HG02759 (cell line): ENCODE data around the gene THAP2.
A peak's percentile ranks its signal among the peaks of the same experiment; 100 is the strongest.

ENCODE experiments used
- ATAC-seq: cut with Tn5 transposase; IDR thresholded peaks from one replicate; pipeline ENCODE4 v1.9.1; 2021; ENCODE audit warnings: mild to moderate bottlenecking, moderate library complexity; ENCODE audit not compliant: unreplicated experiment

THAP2 gene

DNA sequence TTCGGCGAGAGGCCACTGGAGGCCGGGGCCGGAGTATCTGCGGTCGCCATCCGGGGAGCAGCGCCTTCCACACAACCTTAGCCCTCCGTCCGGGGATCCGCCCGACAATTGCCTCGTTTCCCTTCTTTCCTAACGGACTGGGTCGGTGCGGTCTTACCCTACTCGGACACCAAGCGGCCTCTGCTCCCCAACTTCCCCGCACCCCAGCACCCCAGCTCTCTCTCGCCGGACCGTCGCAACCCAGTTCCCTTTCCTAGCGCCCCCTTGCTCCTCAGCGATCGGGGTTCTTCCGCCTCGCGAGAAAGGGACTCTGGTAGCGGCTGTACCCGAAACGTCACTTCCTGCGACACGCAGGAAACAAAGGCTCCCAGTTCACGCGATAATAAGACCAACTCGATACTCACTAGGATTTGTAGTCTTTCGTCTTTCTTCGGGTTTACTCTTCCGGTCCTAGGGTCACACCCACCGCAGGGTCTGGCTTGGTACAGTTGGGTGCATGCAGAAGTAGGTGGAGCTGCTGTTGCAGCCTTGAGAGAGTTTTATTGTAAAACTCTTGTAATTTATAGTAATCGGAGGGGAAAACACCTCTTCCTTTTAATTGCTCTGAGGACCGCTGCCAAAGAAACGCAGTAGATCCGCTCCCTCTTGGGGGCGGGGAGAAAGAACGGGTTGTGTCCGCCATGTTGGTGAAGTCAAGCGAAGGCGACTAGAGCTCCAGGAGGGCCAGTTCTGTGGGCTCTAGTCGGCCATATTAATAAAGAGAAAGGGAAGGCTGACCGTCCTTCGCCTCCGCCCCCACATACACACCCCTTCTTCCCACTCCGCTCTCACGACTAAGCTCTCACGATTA lies at the start of gene THAP2, which contains the start of gene ZFC3H1:
Gene THAP2, plus strand, starts transcription at position 741 of the 850 bp plus-strand sequence. CDS start 209 bp downstream, outside the sequence.
Gene ZFC3H1, minus strand, starts transcription at position 288 of the 850 bp plus-strand sequence. Its CDS starts 238 bp downstream, at position 50.
- peak; percentile 91 for ATAC-seq

GRCh38 chr12:71621938-71622337 lies 42.2 kb upstream of the THAP2 start:
- no peak for ATAC-seq

GRCh38 chr12:71625476-71625875 lies 38.6 kb upstream of the THAP2 start:
- no peak for ATAC-seq

DNA sequence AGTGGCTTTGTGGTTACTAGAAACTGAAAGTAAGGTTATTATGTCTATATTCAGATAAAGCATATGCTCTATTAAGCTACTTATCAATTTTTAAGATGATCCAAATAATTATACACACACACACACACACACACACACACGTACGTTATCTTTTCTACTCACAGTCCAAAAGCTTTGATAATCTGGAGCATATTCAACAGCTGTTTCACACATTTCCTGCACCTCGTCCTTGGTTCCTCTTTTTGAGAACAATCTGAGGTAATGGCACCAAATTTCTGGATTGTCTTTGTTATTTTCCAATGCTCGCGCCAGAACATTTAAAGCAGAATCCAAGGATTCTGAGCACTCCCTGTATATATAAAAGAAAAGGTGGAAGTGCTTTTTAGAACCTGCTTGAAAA lies 38.0 kb upstream of the THAP2 start:
- peak; percentile 77 for ATAC-seq

DNA sequence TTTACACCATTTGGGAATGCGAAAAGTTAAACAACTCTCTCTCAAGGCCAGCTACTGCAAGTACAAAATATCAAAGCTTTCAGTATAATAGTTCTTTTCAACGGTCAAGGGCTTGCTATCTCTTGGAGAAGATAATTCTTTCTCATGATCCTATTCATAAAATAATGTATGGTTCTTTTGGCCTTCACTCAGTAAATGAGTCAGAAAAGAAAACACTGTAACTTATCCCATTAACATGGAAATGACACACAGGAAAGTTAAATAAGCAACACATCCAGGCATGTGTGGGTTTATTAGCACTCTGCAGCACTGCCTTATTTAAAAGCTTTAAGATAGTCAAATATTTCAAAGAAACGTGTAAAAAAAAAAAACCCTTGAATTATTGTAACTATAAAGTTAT lies 37.3 kb upstream of the THAP2 start:
- ATAC-seq = no peak

DNA sequence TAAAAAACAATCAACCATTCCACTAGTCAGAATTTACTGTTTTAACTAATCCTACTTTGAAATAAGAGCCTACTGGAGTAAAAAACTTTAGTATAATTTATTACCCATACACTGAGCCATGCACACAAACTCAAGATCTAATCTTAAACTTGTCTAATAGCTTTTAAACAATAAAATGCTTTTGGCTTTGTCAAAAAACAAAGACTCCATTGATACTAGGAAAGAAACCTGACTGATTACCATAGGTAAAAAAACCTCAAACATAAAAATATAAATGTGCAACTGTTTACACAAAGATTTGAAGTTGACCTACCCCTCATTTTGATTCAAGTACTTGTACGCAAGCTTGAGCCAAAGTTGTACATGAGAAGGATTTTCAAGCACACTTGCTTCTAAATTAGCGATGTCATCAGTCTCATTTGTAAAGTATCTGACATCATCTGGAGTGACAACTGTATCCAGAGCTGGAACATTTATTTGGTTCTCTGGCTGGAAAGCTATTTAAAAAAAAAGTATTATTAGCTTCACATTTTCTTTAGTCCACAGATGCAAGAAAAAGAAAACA lies 36.6 kb upstream of the THAP2 start:
- no peak for ATAC-seq

GRCh38 chr12:71636704-71637115 lies 27.4 kb upstream of the THAP2 start:
- ATAC-seq = peak; percentile 59

GRCh38 chr12:71638499-71638898 lies 25.6 kb upstream of the THAP2 start:
- no peak for ATAC-seq

- ATAC-seq = peak; percentile 56
Observed at GRCh38 chr12:71639341-71639760, 24.8 kb upstream of the THAP2 start.

GRCh38 chr12:71640316-71640715 lies 23.8 kb upstream of the THAP2 start:
- no peak for ATAC-seq

DNA sequence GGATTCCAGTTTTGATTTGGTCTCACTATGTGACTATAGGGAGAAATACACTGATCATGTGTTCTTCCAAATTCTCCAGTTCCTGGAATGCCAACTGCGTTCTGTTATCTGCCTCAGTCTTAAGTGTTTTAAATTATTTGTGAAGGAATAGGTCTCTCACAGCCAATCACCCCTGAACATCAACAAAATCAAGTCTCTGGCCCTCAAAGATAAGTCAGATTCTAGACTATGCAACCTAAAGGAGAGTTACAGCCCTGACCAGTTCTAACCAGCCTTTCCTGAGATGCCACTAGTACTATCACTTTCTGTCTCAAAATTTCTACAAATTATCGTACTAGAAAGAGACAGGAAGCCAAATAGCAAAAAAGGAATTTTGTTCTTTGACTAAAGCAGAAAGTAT lies 22.7 kb upstream of the THAP2 start:
- ATAC-seq = no peak

- ATAC-seq = no peak
Observed at GRCh38 chr12:71642264-71642663, 21.8 kb upstream of the THAP2 start.

DNA sequence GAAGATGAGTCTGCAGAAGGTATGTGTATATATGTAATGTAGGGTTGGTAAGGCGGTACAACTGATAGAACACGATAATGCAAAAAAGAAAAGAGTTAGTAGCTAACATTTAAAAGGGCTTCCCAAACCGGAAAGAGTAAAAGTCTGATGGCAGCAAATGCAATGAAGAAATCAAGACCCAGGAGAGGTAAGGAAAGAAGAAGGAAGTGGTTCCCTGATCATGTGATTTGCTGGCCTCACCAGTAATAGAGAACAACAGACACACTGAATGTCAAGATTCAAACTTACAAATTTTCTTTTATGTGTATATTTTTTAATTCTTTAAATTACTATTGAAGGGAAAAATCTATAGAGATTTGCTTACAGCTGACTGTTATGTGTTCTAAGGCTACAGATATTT lies 18.8 kb upstream of the THAP2 start:
- no peak for ATAC-seq

GRCh38 chr12:71646512-71646911 lies 17.6 kb upstream of the THAP2 start:
- ATAC-seq = no peak

DNA sequence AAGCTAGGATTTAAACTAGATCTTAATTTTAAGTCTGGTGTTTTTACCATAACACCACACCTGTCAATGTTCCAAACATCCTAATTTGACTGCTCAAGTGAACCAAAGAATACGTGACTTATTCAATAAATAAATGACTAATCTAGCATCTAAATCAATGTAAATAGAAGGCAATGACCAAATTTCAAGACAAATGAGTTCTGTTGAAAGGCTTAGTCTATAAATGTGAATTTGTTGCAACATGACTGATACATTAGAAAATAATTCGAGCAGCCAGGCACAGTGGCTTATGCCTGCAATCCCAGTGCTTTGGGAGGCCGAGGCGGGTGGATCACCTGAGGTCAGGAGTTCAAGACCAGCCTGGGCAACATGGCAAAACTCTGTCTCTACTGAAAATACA lies 15.6 kb upstream of the THAP2 start:
- no peak for ATAC-seq

- no peak for ATAC-seq
Observed at GRCh38 chr12:71649401-71649800, 14.7 kb upstream of the THAP2 start.

GRCh38 chr12:71652656-71653055 lies 11.4 kb upstream of the THAP2 start:
- no peak for ATAC-seq

DNA sequence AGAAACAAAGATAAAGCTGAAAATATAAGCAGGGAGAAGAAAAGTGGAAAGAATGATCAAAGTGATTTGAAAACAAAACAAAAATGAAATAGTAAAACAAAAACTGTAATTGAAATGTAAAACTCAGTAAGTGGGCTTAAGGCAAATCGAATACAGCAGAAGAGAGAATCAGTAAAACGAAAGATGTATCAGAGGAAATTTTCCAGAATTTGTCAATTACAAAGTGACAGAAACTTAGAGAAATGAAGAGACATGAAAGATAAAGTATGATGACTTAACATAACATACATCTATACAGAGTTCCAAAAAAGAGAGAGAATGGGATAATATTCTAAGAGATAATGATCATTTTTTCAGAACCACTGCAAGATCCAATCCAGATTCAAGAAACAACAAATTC lies 11.0 kb upstream of the THAP2 start:
- ATAC-seq = no peak

DNA sequence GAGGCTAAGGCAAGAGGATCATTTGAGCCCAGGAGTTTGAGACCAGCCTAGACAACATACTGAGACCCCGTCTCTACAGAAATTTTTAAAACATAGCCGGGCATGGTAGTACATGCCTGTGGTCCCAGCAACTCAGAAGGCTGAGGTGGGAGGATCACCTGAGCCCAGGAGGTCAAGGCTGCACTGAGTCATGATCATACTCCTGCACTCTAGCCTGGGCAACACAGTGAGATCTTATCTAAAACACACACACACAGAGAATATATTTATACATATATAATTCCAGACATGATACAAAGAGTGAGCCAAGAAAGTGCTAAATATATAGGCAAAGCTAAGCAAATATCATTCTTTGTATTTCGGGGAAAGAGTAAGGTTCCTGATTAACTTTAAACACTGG lies 9.9 kb upstream of the THAP2 start:
- no peak for ATAC-seq

DNA sequence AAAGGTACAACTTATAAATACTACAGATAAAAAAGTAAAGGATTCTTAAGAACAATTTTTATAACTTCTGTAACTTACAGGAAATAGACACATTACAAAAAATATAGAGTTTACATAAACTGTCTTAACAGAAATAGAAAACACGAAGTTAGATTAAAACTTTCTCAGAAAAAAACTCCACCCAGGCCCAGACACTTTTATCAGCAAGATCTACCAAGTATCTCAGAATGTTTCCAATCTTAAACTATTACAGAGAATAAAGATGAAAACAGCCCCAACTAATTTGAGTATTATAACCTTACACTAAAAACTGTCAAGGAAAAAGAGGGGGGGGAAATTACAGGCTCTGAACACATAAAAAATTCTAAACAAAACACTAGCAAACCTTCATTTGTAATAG lies 8.6 kb upstream of the THAP2 start:
- ATAC-seq = no peak

DNA sequence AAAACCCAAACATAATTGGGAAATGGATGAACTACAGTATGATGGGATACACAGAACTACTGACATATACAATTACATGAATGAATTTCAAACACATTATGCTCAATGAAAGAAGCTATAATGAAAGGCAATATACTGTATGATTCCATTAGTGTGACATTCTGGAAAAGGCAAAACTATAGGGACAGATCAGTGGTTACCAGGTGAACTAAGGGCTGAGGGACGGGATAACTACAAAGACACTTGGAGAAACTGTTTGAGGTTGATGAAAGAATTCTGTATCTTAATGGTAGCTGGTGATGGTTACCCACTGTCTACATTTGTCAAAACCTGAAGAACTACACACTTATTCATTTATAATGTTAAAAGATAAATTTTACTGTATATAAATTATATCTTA lies 8.2 kb upstream of the THAP2 start:
- ATAC-seq = no peak

- ATAC-seq = no peak
Observed at GRCh38 chr12:71656740-71657139, 7.4 kb upstream of the THAP2 start.
